Stimulated activated CD8-positive, alpha-beta memory T cell treated with anti-CD3 and anti-CD28 coated beads, Interleukin-7, amount 100 ng/mL, for 1 hour (primary cell): Measurements from ENCODE around the gene TCF3.
A peak's percentile ranks its signal among the peaks of the same experiment; 100 is the strongest.

Source experiments
- DNase-seq, 2 donors: peaks; one replicate each; pipeline ENCODE4 v3.0.0-alpha.2; 2020; ENCODE audit warnings: low read depth in 2 of 2

Gene TCF3

DNA sequence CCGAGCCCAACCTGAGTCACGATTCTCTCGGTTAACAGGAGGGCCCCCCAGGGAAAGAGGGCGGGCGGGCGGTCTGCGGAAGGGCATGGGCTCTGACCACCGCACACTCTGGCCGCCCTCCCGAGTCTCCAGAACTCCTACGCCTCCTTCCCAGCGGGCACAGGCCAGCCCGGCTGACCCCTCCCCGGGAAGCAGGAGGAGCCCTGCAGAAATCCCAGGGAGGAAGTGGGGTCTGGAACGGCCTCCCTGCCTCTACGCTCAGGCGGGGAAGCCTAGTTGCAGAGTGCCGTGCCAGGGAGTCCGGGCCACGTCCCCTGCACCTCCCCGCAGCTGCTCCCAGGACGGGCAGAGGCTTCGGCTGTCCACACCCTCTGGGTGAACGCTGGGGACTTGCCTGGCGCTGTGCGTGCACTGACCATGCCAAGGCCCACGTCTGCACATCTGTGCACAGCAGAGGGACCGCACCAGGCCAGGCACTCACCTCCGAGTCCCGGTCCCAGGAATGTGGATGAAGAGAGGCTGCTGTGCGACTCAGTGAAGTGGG, 20.8 kb downstream of the TCF3 start:
- DNase-seq, result no peak

DNA sequence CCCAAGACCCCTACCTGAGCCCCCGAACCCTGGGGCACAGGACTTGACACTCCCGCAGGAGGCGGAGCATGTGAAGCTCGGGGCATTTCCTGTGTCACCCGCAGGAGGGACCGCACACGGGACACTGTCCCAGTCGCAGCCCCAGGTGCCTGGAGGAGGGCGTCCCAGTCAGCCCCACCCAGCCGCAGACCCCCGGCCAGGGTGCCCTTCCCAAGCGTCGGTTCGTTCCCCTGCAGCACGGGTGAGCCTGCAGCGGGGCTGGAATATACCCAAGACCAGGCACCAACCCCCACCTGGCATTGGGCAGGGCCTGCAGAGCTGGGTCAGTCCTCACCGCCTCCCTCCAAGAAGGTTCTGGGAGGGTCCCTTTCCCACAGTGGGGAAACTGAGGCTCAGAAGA, 21.6 kb downstream of the TCF3 start:
- no peak for DNase-seq

DNA sequence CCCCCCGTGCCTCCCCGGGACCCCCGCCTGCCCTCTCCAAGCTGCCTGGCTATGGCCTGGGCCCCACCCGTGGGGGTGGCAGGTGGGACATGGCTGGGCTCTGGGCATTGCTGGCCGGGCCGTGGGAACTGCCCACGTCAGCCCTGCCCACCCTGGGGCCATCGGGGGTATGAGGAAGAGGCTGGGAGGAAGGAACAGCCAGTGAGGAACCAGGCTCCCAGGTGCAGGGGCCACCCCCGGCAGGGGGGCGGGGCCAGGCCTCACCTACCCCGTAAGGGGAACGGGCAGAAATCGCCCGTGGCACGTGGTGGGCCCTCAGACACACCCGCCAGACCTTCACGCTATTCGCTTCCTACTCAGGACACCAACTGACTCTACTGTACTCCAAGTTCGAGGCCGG, 22.4 kb downstream of the TCF3 start:
- no peak for DNase-seq

DNA sequence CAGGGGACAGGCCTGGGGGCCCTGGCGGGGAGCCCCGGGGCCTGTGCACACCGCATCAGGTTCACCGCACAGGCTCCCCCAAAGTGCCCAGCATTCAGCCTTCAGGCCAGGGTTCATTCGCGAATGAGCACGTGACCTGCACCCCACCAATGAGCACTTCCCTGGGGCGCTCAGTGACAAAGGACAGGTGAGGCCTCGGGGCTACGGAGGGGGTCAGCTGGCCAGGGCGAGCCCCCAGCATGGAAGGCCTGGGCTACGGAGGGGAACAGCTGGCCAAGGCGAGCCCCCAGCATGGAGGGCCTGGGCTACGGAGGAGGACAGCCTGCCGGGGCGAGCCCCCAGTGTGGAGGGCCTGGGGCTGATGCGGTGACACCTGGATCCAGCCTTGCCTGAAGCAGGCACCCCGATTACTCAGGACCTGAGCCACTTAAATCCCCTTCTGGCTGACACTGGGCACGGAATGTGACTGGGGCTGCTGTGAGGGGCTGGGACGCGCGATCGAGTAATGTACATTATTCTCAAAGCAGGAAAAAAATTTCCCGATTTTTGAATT, 23.1 kb downstream of the TCF3 start:
- DNase-seq, result no peak

DNA sequence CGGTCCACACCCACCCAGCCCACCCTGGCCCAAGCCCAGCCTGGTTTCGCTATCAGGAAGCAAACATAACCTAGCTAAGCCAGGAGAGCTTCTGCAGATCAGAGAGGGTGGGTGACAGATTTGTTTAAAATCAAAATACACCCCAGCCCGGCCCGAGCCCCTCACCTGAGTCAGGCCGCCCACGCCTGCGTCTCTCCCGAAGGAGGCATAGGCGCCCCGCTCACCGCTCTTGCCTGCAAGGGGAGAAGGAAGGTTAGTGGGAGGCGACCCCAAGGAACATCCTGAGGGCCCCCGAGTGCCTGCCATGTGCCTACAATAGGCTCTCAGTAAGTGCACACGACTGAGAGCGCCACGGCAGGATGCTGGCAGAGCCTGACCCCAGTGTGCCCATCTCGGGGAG, 25.2 kb downstream of the TCF3 start:
- no peak for DNase-seq

DNA sequence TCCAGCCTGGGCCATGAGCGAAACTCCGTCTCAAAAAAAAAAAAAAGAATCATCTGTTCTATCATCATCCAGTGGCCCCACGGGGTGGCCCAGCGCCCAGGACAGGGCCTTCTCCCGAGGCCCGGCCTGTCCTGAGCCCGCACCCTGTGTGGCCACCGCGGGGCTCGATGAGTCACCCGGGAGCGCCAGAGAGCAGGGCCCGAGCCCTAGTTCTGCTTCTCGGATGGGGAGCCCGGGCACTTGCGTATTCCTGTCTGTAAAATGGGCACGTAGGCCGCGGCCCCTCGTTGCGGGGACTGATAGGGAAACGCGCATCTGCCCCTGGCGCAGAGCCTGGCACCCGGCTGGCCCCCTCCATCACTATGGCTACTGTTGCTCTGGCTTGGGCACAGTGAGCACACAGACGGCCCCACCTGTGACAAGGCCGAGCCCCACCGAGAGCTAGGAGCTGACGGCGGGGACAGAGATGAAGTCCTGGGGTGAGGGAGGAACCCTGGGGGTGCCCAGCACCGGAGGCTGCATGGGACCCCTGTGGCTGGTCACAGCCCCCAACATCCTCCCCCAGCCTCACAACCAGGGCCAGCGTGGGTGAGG, 25.9 kb downstream of the TCF3 start:
- no peak for DNase-seq

DNA sequence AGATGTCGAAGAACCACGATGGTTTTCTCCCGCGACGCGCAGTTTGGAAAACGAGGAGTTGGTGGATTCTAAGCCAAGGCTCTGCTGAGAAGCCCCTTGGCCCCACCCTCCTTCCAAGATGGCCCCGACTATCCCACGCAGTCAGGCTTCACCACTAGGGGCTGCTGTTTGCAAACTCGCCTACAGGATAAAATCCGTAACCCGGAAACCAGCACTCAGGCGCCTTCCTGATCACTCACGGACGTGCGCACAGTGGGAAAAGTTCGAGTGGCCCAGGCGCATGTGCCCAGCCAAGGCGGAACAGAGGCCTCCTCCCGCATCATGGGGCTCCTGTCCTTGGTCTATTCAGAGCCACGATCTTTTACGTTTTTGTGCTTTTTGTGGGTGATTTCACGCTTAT, 28.0 kb downstream of the TCF3 start:
- peak in 1 of 2 donors; percentile 19 for DNase-seq

DNA sequence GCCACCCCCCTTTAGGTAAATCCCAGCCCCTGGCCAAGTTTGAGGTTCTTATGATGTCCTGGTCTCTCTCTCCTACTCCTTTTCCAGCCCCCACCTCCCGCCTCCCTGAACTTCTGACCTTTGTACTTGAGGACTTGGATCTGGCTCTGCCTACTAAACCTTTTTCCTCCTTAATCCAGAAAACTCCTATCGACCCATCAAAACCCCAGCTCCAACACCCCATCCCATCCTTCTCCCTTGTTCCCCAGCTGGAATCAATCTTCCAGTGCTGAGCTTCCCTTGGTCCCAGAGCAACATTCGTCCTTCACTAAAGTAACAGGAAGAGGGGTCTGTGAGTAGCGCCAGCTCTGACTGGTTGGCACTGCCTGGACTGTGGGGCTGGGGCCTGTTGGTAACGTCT, 29.9 kb downstream of the TCF3 start:
- no peak for DNase-seq

DNA sequence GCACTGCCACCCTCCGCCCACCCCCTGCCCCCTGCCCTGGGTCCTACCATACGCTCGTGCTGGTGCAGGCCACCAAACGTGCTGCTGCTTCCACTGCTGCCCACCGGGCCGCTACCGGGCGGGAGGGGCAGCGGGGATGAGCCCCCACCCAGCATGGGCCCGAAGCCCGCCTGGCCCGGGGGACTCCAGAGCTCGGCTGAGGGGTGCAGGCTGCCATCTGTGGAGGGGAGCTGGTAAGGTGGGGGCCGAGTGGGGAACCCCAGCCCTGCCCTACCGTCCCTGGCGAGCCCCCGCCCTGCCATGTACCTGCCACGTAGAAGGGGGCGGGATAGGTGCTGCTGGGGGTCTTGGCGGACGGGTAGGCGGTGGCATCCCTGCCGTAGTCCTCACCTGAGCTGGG, 30.4 kb downstream of the TCF3 start:
- no peak for DNase-seq

DNA sequence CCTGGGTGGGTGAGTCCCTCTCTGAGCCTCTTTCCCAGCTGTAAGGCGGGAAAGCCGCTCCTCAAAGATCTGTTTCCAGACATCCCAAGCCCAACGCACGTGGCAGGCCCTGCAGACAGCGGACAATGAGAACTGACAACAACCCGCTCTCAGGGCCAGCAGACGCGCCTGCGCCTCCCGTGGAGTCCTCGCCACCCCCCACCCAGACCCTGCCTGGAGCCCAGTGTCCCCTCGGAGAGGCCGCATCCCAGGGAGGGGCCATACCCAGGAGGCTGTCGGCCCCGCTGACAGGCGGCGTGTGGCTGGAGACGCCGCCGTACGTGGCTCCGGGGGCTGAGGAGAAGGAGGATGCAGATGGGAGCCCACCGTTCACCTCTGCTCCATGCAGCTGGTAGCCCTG, 30.8 kb downstream of the TCF3 start:
- no peak for DNase-seq

DNA sequence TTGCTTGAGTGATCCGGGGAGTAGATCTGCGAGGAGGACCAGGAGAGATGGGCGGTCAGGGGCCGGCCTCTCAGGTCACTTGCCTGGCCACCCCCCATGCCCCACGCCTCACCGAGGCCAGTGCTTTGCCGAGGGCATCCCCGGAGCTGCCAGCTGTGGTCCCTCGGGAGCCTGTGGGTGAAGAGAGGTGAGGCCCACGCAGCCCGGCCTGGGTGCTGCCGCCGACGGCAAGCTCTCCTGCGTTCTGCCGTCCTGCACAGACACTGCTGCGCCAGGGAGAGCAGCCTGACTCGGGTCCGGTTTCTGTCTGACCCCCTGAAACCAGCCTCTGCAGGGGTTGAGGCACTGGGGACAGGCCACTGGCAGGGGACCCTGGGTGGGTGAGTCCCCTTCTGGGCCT, 31.4 kb downstream of the TCF3 start:
- no peak for DNase-seq

DNA sequence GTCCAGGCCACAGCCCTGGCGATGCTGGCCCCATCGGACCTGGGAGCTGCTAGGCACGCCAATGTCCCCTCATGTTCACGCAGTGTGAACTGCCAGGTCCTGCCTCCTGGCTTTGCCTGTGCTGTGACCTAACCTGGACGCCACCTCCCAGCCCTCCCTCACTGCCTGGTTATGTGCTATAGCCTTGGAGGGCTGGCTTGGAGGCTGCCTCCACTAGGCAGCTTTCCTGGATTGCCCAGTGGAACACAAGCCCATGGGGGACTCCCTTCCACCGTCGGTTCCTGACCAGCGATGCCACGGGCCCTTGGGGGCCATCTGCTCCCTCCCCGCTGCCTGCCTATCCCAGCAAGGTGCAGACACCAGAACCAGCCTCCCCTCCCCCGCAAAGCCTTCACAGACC, 31.9 kb downstream of the TCF3 start:
- DNase-seq, result no peak

DNA sequence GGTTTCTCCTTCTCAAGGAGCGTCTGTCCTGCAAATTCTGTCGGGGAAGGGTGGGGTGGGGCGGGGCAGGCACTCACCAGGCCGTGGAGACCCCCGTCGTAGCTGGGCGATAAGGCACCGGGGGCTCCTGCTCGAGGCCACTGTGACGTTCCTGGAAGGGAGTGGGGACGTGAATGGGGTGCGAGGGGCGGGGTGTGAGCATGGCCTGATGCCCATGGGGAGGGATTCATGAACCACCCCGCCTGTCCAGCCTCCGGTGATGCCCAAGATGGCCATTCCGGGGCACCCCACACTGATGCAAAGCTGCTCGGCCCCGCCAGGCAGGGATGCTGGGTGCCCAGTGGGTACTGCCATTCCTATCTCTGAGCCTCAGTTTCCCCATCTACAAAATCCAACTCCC, 32.7 kb downstream of the TCF3 start:
- no peak for DNase-seq

DNA sequence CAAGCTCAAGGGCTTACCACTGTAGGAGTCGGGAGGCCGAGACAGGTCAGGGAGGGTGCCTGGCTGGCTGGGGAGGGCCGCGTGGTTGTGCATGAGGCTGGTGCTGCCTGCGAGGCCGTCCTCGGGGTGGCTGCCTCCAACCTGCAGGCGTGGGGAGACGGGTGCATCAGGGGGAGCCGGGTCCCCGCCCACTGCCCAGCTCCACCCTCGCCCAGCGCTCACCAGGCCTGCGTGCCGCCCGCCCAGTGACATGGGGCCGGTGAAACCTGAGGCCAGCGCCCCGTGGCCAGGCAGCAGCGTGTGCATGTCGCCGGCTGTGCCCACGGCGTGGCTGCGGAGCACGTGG, 33.3 kb downstream of the TCF3 start:
- no peak for DNase-seq

DNA sequence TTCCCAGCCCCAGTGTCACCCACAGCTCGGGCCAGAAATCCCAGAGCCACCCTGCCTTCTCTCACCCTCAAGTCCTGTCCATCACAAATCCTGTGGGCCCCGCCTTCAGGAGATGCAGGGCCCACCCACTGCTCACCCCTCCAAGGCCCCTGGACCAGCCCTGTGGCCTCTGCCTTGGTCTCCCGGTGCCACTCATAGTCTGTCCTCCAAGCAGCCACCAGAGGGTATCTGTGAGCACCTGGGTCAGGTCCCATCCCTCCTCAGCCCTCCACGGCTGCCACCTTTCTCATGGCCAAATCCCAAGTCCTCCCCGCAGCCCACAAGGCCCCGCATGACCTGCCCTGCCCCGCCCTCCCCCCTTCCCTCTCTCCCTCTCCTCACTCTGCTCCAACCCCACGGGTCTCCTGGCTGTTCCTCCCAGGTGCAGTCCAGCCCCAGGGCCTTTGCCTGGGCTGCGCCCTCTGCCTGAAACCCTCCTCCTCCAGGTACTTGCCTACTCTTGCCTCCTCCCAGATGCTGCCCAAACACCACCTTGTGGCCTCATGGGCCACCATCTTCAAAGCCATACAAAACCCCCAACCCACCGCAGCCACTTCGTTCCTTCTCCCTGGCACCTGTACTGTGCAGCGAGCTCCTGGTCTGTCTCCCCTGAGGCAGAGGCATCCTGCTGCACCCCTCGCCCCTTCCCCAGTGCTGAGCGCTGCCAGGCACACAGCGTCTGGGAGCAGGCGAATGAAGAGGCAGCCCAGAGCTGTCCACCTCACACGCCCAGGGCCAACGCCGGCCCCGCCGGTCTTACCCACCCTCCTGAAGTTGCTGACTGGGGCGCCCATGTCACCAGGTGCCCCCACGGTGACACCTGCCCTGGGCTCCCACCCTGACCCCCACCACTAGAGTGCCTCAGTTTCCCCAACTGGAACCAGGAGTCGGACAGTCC, 34.0 kb downstream of the TCF3 start:
- no peak for DNase-seq

DNA sequence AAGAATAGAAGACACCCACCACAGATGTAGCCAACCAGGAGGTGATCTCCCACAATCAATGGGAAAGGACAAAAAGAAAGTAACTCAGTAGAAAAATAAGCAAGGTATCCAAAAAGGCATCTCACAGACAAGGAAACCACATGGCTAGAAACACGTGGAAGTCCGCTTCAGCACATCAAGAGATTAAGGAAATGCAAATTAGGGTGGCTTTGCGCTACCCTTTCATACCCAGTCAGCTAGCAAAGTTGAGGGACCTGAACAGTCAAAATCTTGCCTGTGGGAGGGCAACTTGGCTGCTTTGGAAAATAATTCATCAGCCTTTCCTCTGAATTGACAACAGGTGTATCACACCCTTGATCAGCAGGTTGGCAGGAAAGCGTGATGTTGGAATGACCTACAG, 35.5 kb downstream of the TCF3 start:
- no peak for DNase-seq

DNA sequence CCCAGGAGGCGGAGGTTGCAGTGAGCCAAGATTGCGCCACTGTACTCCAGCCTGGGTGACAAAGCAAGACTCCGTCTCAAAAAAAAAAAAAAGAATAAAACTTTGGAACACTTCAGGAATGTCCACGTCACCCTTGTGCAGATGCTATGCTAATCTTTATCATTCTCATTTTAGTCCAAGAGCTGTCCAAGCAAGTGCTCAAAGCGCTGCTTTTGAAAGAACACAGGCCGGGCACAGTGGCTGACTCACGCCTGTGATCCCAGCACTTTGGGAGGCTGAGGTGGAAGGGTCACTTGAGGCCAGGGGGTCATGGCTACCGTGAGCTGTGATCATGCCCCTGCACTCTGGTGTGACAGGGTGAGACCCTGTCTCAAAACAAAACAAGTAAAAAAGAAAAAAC, 36.0 kb downstream of the TCF3 start:
- DNase-seq, result no peak

DNA sequence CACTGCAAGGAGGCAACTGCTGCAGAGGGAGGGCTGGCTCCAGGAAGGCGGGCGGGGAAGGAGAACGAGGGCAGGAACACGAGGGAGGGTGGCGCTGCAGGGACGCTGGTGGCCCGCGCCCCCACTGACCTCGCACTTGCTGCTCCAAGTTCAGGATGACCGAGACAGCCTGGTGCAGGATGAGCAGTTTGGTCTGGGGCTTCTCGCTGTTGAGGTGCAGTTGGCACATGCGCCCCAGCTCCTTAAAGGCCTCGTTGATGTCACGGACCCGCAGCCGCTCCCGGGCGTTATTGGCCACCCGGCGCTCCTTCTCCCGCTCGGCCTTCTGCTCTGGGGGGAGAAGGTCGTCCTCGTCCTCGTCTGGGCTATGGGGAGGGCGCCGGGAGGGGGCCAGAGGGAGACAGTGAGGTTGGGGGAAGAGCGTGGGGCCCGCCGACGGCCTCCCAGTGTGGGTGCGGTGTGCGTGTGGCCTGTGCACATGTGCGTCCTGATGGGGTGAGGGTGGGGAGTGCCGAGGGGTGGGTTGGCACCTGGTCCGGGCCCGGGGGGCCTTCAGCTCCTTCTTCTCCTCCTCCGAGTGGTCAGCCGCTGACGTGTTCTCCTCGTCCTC, 37.2 kb downstream of the TCF3 start:
- DNase-seq, result no peak

DNA sequence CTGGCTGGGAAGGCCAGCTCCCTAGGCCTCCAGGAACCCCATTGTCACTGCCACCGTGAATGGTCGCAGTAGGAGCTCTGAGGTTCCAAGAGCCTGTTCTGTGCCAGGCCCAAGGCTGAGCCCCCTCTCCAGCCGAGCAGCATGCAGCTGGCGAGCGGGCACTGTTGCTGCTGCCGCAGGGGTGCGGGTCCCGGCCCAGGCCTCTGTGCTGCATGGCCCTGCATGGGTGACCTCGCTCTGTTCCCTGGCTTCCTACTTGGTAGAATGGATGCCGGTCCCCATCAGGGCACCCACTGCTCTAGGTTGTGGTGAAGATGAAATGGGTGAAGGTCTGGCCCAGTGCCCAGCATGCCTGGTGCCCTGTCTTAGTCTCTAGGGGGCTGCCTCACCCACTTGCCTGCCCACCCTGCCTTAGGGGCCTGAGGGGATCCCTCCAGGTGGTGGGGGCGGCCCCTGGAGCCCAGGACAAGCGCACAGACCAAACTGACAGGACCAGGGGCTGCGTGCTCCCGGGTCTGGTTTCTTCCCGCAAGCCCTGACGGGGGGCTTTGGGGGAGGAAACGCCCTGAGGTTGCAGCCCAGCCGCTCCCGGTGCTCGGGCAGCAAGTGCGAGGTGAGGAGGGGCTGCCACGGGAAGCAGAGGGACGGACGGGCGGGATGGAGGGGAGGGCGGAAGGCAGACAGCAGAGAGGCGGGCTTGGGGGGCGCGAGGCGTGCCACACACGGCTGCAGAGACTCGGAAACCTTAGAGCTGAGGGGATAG, 38.4 kb downstream of the TCF3 start:
- DNase-seq, result no peak

DNA sequence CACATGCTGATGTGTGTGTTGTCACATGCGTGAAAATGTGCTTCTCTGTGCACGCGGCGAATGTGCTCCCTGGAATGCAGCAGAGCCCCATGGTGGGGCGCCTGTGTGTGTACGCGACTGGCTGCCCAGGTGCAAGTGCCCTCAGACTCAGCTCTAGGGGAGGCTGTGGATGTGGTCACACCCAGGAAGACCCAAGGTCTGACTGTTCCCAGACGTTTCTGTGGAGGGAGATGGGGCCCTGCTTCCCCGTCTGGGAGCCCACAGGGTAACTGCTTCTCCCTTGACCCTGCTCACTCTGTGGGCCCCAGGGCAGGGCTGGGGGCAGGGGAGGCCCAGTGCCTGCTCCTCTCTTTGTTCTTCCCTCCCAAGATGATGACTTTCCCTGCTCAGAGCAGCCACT, 39.3 kb downstream of the TCF3 start:
- no peak for DNase-seq

DNA sequence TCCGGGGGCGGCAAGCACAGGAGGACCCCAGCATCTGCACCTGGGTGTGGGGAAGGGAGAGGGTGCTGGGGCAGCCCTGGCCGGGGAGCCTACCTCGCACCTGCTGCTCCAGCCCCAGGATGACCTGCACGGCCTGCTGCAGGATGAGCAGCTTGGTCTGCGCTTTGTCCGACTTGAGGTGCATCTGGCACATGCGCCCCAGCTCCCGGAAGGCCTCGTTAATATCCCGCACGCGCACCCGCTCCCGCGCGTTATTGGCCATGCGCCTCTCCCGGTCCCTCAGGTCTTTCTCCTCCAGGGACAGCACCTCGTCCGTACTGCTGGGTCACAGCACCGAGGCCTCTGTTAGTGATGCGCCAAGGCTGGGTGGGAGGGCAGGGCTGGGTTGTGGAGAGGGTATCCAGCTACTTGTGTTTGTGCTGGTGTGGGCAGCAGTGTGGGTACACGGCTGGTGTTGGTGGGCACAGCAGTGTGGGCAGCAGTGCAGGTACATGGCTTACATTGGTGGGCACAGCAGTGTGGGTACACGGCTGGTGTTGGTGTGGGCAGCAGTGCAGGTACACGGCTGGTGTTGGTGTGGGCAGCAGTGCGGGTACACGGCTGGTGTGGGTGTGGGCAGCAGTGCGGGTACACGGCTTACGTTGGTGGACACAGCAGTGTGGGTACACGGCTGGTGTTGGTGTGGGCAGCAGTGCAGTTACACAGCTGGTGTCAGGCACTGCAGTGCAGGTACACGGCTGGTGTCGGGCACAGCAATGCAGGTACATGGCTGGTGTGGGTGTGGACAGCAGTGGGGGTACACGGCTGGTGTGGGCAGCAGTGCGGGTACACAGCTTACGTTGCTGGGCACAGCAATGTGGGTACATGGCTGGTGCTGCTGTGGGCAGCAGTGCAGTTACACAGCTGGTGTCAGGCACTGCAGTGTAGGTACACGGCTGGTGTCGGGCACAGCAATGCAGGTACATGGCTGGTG, 40.0 kb downstream of the TCF3 start:
- no peak for DNase-seq
